ENCODE data around the gene TLR8.
"Not testable (repeated sequence)": the region's sequence is repeated elsewhere in the genome, so short reads cannot be mapped to it uniquely, and the experiment has no call there.

Gene TLR8

DNA sequence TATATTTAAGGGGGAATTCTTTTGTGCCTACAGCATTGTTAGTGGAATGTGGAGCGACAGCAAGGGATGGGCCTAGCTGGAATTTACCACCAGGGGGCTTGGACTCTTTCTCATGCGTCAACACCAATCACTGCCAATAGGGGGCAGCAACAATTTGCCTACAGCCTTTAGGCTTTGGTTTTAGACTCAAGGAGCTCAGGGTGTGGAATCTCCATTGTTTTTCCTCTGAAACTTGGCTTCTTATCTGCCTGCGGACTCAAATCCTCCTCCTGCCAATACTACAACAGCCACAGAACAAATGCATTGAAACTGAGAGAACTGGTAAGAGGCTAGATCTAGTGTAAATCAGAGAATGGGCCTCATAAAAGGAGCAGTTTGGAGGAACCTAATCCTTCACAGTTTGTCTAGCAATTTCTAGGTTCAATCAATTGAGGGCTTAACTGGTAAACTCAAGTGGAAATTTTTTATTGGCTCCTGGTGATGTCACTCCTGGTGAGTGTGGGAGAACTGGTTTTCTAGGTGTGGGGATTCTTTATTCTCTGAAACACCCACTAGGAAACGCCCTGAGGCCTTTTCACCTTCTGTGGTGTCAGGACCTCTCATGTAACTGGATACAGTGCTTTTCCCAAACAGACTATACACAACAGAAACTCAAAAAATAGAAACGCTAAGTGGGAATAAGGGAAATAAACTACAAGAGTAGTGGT is 40.6 kb downstream of the TLR8 start:
- peak in 1 of 2 donors; percentile 76 for DNase-seq (ENCODE audit: low read depth in 2 of 2)

DNA sequence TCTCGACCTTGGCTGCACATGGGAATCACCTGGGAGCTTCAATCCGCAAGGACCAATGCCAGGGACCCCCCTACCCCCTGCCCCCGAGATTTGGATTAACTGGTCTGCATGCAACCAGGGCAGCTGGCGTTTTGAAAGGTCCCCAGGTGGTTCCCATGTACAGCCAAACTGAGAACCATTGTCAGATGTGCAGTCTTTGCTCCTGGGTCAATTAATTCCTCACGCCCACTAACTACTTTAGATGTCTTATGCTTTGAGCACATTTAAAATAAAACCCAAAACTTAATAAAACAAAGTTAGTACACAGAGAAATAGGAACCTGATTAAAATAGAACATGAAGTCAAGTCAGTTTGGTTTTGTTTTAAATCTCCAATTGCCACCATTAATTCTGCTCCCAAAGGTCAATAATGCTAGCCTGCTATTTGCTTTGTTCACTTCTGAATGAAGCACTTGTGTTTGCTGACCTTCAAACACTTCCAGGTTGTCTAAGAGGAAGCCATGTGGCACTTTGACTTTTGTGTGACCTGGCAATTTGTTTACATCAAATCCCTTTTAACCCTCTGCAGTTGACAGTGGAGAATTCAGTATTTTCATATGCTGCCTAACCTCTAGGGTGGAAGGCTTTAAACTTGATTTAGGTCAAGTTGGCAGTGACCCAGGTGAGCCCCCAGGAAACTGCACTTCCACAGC is 41.3 kb downstream of the TLR8 start:
- DNase-seq (ENCODE audit: low read depth in 2 of 2), result no peak

DNA sequence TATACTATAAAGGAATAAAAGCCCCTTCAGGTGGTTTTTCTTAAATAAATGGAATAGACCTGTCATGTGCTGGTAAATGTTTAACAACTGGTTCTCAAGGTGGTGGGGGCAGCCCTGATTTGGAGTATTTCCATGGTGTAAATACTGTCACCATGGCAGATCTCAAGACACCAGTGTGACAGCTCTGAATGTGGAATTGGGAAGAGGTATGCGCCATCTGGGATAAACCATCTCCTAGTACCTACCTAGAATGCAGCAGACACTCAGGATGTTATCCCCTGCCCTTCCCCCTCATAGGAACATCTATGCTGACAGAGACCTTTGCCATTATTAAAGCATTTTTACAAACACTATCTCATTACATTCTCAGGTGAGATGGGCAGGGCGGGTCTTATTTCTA is 42.1 kb downstream of the TLR8 start:
- DNase-seq (ENCODE audit: low read depth in 2 of 2), result no peak

DNA sequence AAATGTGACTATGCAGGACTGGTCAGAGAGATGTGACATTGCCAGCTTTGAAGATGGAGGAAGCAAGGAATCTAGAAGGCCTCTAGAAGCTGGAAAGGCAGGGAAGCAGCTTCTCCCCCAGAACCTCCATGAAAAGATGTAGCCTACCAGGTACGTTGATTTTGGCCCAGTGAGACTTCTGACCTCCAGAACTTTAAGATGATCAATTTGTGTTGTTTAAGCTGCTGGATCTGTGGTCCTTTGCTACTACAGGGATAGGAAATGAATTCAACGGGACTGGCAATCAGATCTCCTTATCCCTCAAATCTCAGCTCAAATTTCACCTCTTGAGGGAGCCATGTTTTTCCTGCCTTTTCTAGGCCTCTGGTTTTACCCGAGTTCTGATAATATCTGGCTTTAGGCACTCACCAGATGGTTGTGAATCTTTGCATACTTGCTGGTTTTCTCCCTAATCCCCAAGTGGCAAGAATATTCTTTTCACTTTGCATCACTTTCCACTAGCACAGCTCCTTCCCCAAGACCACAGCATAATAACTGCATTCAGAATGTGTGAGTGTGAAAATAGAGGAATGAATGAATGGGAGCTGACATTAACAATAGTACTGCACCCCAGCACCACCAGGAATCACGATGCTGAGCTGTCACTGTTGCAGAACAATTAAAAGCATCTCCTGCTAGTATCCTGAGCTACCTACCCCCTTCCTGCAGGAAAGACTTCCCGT is 42.9 kb downstream of the TLR8 start:
- no peak for DNase-seq (ENCODE audit: low read depth in 2 of 2)

DNA sequence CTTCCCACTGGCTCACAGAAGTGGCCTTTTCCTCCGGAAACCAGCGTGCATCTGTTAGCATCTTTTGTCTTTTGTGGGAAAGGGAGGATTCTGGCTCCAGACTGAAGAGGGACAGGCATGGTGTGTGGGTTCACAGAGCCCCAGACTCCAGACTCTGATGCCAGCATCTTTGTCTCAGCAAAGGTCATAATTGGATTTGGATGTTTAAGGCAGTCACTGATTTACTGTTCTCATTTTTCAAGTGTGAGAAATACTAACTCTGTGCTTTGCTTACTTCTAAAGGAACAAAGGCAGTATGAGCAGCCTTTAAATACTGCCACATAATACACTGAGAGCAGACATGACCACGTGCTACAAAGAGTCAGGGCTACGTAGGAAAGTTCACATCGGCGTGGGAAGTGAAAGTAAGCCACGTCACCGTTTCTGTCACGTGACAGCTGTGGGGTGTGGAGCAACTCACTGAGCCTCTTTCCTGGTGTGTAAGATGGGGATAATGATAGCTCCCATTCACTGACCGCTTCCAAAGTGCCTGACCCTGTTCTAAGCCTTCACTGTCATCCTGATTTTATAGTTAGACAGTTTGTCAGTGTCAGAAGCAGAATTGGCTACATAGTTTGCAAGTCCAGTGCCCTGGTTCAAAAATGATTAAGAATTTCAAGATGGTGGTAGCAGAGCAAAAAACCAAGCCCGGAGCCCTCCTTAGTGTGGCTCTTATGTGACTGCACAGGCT is 43.7 kb downstream of the TLR8 start:
- peak; percentile 71 to 86 for DNase-seq (ENCODE audit: low read depth in 2 of 2)

DNA sequence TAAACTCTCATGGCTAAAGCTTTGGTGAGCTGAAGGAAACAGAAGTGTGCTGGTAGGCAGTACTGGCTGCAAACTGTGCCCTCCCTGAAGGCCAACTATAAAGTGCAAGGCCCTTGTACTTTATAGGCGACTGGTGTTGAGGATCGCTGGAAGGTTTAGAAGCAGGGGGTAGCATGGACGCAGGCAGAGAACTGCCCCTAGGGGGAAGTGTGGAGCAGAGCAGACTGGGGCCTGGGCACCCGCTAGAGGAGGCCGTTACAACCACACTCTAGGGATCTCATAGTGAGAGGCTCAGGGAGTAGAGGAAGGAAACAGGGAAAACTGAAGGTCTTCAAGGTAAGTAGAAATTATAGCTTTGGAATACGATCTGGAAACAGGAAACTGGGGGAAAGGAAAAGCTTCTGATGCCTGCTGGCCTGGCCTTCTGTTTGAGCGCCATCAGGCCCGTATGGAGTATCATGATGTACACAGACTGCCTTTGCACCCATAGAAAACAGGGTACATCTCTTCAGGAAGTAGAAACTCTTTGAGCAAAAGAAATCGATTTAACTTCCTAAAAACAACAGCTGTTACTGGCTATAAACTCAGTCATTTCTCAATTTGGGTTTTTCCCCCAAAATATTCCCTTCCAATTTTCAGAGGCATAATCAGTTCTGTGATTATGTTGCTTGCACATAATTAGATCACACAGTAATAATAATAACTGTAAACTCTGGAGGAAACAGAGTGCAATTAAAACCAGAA is 44.6 kb downstream of the TLR8 start:
- DNase-seq (ENCODE audit: low read depth in 2 of 2), result peak; percentile 54 to 63

DNA sequence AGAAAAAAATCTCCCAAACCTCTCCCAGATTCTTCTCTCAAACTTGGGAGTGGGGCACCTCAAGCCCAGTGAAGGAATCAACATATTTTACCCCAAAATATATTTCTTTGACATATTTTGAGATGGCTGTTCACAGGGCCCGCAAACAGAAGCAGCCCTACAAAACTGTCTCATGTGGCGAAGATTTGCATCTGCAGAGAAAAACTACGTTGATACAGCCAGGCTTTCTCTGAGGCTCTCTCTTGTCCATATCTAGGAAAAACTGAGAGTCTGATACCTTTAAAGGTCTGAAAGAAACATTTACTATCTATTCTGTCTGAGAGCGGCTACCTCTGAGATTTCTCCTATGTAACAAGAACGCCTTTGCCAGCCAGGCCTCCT is 45.2 kb downstream of the TLR8 start:
- DNase-seq (ENCODE audit: low read depth in 2 of 2), result no peak

DNA sequence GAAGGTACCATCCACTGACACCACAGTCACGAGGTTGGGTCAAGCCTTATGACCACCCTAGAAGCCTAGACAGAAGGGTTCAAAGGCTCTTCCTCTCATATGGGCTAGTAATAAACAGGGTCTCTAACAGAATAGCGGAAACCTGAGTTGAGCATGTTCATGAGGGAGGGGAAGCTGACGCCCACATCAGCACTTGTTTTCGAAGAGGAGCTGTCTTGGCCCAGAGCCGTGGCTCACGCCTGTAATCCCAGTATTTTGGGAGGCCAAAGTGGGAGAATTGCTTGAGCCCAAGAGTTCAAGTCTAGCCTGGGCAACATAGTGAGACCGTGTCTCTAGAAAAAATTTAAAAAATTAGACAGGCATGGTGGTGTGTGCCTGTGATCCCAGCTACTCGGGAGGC is 47.0 kb downstream of the TLR8 start:
- no peak for DNase-seq (ENCODE audit: low read depth in 2 of 2)

DNA sequence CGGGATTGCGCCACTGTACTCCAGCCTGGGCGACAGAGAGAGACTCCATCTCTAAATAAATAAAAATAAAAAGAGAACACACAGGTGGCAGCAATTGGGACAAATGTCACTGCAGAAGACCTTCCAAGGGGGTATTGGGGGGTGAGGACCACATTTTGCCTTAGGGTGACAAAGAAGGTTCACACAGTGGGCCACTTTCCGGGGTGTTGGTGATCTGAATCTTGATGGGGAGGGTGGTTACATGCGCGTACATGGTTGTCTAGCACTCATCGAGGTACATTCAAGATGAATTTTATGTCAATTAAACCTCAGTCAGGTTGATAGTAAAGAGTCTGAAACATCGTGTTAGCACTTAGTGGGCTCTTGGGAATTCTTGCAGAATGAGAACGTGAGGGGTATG is 48.0 kb downstream of the TLR8 start:
- no peak for DNase-seq (ENCODE audit: low read depth in 2 of 2)

DNA sequence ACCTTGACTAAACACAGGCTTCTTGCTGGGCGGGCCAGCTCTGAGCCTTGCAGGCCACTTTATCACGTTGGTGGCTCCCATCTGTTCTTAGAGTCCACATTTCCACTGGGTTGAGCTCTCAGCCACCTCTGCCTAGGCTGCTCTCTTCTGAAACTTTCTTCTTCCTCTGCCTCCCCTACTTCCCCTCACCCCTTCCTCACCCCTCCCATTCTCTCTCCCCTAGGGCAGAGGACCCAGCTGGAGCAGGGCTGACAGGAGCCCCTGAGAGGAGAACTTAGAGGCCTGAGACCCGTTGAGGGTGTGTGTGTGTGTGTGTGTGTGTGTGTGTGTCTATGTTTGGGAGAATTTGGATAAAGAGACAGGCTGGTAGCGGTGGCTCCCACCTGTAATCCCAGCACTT is 48.6 kb downstream of the TLR8 start:
- DNase-seq (ENCODE audit: low read depth in 2 of 2), result no peak

DNA sequence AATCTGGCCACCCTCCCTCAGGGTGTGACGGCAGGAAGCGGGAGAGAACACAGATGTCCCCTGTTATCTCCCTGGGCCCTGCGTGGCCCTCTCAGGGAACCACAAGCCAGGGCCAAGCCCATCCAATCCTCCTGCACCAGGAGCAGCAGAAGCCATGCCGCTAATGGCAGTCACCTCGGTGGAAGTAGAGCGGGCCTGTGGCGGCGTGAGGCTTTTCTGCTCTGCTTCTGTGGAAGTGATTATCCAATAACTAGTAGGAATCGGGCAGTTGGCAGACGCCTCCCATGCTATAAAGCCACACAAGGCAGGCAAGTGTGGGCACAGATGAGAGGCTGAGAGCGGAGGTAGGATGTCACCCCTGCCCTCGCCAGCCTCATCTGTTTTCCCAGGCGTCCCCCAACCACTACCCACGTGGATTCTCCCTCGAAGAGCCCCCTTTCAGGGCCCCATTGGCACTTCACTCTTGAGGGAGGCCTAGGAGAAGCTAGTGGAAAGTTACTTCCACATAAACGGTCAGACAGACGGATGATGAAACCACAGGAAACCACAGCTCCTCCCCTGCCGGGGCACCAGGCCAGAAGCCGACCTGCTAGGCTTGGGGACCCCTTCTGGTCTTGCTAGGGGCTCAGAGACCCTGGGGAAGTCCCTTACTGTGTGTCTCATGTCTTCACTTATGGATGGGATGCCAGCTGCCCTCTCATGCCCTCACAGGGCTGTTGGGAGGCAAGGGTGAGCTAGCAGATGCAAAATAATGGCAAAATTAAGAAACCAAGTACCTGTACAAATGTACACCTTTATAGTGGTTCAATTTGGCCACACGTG is 49.7 kb downstream of the TLR8 start:
- DNase-seq (ENCODE audit: low read depth in 2 of 2), result peak; percentile 49 to 57

DNA sequence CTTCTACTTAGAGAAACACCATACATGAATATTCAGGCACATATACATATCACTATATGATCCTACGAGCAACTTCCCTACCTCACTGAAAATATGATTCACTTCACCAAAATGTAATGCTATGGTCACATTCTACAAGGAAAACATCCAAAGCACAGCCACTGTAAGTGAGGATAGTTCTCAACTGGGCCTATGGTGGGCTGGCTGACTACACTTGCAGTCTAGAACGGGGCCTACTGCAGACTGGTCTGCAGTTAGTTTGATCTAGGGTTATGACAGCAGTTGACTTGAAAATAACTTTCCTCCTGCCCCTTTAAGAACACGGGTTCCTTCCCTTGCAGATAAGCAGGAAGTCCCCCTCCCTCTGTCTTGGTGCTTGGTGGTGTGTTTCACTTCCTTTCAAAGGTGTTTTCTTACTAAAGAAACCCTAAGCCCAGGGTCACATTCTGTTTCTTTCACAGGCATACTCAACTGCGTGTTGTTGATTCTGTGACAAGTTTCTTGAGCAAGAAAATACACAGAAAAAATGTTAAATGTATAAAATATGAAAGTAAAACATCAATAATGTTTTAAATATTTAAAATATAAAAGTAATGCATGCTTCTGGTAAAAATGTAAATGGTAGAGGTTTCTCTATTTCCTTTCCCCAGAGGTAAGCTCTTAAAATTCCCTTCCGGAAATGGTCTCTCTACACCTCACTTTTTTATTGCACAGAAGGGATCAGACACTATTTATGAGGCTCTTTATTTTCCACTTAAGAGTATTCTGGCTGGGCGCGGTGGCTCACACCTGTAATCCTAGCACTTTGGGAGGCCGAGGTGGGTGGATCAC is 50.5 kb downstream of the TLR8 start:
- DNase-seq (ENCODE audit: low read depth in 2 of 2), result no peak

DNA sequence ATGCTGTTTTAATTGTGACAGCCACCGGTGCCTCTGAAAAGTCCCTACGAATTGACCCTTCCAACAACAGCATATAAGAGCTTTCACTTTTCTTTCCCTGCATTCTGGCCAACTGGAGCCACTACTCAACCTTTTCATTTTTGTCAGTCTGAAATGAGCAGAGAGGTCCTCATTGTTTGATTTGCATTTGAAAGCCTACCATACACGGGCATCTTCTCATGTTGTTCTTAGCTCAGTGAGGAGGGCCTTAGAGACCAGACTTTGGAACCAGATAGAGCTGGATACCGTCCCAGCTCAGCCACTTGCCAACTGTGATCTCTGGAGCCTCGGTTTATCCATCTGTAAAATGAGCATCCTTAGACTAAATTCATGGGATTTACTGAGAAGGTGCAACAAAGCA is 51.6 kb downstream of the TLR8 start:
- DNase-seq (ENCODE audit: low read depth in 2 of 2), result no peak

DNA sequence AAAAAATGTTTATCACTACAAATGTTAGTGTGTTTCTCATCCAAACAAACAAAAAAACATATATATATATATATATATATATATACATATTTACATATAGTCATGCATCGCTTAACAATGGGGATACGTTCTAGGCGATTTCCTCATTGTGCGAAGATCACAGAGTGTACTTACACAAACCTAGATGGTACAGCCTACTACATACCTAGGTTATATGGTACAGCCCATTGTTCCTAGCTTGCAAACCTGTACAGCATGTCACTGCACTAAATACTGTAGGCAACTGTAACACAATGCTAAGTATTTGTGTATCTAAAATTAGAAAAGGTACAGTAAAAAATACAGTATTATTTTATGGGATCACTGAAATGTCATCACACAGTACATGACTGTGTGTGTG is 52.0 kb downstream of the TLR8 start:
- no peak for DNase-seq (ENCODE audit: low read depth in 2 of 2)

DNA sequence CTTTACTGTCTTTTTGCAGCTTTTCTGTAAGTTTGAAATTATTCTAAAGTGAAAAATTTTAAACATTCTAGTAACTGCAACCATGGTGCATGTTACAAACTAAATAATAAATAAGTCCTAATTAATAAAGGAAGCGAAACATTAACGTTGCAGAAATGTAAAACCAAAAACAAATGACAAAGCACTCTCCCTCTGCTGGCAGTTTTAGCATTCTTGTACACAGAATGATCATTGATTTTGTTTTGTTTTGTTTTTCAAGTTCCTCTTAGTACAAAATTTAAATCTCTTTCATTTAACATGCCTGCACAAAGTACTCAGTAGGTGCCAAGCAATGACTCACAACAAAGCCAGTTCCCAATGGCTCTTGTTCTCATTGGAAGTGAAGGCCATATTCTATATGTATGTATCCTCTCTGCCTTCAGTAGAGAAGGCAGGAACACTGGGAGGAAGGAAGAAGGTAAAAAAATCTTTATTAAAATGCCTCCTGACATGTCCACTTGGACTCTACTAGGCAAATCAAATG is 54.8 kb downstream of the TLR8 start:
- no peak for DNase-seq (ENCODE audit: low read depth in 2 of 2)

DNA sequence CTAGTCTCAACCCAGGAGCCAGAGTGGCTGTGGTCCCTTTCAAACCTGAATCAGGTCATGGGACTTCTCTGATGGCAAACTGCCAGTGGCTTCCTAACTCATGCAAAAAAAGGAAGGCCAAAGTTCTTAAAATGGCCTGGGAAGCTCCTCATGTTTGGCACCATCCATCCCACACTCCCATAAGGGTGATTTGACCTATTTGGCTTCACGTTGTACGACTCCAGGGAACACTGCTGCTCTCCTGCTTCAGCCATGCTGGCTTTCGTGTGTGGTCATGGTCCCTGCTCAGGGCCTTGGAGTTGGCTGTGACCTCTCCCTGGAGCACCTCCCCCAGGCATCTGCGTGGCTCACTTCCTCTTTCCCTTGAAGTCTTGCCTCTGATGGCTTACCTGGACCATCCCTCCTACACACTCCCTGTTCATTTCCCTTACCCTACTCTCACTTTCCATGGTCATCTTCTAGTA is 55.7 kb downstream of the TLR8 start:
- DNase-seq (ENCODE audit: low read depth in 2 of 2), result no peak

DNA sequence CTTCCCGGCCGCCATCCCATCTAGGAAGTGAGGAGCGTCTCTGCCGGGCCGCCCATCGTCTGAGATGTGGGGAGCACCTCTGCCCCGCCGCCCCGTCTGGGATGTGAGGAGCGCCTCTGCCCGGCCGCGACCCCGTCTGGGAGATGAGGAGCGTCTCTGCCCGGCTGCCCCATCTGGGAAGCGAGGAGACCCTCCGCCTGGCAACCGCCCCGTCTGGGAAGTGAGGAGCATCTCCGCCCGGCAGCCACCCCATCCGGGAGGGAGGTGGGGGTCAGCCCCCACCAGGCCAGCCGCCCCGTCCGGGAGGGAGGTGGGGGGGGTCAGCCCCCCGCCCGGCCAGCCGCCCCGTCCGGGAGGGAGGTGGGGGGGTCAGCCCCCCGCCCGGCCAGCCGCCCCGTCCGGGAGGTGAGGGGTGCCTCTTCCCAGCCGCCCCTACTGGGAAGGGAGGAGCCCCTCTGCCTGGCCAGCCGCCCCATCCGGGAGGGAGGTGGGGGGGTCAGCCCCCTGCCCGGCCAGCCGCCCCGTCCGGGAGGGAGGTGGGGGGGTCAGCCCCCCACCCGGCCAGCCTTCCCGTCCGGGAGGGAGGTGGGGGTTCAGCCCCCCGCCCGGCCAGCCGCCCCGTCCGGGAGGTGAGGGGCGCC is 56.9 kb downstream of the TLR8 start:
- DNase-seq (ENCODE audit: low read depth in 2 of 2), result not testable (repeated sequence)

DNA sequence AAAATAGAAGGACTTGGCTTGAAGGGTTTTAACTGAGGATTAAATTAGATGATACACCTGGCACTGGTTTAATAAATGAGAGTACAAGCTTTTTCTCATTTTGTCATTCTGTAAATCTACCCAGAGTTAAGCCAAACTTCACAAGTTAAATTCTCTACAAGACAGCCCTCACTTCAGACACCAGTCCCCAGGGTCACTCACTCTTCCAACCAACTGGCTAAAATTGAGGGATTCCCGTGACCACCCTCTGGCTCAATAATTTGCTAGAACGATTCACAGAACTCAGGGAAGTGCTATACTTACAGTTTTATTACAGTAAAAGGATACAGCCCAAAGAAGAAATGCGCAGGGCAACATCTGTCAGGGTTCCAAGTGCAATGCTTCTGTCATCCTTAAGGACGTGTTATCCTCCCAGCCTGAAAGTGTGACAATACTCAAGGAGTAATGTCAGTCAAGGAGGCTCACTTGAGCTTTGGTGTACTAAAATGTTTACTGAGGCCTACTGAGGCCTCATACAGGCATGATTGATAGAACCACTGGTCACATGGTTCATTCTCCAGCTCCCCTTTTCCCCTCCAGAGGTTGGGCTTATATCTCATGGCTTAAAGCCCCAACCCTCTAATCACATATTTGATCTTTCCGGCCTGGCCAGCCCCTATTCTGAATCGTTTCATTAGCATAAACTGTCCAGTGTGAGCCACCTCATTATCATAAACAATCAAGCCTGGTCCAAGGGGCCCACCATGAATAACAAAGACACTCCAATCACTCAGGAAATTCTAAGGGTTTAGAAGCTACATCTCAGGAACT is 58.9 kb downstream of the TLR8 start:
- DNase-seq (ENCODE audit: low read depth in 2 of 2), result no peak

Data from stimulated activated CD4-positive, alpha-beta T cell treated with anti-CD3 and anti-CD28 coated beads, Interleukin-15, amount 100 ng/mL, for 48 hours (primary cell).